DOHH2 (cell line): ENCODE data around the gene SIVA1.

Source experiments
- CTCF ChIP-seq: fragments of 200-600 bp; sonication (generic); IDR thresholded peaks from one replicate; pipeline ENCODE4 v1.5.1; 2014; ENCODE audit warnings: antibody characterized with exemption, mild to moderate bottlenecking, low read depth, low read length; ENCODE audit not compliant: poor library complexity, severe bottlenecking
- EZH2phosphoT487 ChIP-seq: fragments of 200-600 bp; sonication (generic); IDR thresholded peaks from 2 replicates; pipeline ENCODE4 v1.6.1; 2017; ENCODE audit warnings: borderline replicate concordance, mild to moderate bottlenecking, antibody characterized with exemption, low read length, moderate library complexity, mixed read lengths

DNA sequence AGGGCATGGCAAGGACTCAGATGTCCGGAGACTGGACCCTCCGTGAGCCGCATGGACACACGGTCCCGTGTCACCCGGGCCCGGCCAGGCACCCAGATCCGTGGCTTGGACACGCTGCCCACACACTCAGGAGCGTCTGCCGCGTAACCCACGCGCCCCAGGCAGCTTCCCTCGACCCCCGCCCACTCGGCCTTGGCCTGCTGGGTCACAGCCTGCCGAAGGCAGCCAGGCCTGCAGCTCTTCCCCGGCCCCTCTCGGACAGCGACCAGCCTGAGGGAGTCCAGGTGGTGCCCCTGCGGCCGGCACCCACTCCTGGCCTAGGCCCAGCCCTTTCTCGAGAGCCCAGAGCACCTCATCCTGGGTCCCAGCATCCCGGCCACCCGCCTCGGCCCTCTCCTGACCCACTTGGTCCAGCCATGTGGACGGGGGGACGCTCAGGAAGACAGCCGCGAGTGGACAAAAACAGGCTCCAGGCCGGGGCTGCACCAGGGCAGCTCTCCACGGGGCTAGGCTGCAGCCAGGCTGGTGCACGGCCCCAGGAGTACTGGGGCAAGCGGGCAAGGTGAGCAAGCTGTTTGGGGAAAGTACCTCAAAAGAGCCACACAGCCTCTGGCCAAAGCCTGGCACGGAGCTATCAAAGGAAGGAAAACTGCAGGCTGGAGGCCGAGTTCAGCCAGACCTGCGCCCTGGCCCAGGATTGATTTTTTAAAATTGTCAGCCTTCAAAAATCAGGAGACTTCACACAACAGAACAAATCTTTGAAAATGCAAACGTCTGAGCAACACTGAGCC lies 36.1 kb downstream of the SIVA1 start:
- TF ChIP-seq CTCF (no peak), EZH2phosphoT487 (no peak)
